GM18517 (cell line): ENCODE measurements around the gene CLCN2.

Experiments
- ATAC-seq: cut with Tn5 transposase; IDR thresholded peaks from one replicate; pipeline ENCODE4 v1.9.1; 2021; ENCODE audit warnings: mild to moderate bottlenecking, moderate library complexity; ENCODE audit not compliant: unreplicated experiment

CLCN2 gene

DNA sequence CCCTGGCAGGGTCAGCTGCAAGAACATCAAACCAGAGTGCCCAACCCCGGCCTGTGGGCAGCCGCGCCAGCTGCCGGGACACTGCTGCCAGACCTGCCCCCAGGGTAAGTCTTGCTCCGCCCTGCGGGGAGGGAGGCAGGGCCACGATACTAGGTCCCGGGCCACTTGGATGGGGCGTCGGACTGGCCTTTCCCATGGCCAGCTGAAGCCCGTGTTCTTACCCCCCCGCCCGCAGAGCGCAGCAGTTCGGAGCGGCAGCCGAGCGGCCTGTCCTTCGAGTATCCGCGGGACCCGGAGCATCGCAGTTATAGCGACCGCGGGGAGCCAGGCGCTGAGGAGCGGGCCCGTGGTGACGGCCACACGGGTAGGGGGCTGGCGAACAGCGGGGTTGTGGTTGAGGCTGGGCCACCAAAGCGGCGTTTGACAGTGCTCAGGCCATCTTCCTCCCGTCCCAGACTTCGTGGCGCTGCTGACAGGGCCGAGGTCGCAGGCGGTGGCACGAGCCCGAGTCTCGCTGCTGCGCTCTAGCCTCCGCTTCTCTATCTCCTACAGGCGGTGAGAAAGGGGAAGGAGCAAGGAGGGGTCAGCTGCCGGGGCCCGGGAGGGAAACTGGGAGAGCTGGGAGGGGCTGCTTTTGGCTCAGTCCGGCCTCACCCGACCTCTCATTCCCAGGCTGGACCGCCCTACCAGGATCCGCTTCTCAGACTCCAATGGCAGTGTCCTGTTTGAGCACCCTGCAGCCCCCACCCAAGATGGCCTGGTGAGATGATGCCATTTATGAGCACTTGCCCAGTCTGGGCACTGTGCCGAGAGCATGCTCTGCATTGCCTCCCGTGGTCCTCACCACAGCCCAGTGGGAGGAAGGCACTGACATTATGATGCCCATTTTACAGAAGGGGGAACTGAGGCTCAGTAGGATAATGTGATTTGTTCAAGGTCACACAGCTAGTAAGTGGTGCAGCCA is 20.1 kb upstream of the CLCN2 start:
- no peak for ATAC-seq

DNA sequence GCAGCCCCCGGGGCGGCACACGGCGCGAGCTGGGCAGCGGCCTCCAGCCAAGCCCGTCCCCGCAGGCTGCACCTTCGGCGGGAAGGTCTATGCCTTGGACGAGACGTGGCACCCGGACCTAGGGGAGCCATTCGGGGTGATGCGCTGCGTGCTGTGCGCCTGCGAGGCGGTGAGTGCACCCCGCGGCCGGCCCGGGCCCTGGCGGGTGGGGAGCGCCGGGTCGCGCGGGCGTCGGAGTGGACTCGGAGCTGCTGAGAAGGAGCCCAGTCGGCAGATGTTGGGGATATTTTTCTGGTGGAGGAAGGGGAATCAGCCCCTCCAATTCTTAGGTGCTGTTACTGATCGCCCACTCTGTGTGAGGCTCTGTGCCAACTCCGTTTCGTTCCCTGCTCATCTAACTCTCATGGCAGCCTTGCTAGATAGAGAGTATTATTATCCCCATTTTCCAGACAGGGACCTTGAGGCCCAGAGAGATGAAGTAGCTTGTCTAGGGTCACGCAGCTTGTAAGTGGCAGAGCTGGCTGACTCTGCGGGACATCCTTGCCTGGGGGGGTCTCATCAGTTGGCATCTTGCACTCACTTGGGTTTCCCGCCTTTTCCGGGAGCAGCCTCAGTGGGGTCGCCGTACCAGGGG is 19.3 kb upstream of the CLCN2 start:
- no peak for ATAC-seq

DNA sequence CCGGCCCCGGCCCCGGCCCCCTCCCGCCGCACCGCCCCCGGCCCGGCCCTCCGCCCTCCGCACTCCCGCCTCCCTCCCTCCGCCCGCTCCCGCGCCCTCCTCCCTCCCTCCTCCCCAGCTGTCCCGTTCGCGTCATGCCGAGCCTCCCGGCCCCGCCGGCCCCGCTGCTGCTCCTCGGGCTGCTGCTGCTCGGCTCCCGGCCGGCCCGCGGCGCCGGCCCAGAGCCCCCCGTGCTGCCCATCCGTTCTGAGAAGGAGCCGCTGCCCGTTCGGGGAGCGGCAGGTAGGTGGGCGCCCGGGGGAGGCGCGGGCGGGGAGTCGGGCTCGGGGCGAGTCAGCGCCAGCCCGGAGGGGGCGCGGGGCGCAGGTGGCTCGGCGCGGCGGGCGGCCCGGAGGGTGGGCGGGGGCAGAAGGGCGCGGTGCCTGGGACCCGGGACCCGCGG is 18.8 kb upstream of the CLCN2 start:
- ATAC-seq, result no peak

DNA sequence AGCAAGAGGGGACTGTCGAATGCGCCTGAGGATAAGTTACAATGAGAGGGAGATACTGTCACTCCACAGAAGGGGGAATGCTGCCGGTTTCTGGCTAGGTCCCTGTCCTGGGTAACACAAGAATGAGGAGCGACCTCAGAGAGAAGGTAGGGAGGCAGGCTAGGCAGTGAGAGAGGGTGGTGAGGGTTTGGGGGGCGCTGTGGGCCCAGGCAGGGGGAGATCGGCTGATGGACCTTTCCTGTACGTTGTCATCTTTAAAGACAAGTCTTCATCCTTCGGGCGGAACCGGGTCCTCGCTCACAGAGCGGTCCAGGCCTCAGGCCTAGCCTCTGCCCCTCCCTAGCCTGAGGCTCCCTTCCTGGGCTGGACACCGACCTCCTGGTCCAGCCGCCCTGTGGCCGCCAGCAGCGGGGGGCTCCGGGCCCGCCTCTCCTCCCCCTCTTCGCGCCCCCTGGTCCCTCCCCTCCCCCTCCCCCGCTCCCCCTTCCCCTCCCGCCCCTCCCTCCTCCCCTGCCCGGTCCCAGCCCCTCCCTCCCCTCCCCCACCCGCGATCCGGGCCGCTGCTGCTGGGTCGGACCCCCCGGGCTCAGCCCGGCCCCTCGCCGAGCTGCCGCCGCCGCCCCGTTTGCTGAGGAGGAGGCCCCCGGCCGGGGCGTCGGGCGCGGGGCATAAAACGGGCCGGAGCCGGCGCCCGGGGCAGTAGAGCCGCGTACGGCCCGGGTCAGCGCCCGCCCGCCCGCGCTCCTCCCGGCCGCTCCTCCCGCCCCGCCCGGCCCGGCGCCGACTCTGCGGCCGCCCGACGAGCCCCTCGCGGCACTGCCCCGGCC is 18.2 kb upstream of the CLCN2 start, which contains the start of gene CHRD:
Gene CHRD, plus strand, starts transcription at position 697 of the 827 bp plus-strand sequence. CDS start 265 bp downstream, outside the sequence.
- ATAC-seq, result no peak

DNA sequence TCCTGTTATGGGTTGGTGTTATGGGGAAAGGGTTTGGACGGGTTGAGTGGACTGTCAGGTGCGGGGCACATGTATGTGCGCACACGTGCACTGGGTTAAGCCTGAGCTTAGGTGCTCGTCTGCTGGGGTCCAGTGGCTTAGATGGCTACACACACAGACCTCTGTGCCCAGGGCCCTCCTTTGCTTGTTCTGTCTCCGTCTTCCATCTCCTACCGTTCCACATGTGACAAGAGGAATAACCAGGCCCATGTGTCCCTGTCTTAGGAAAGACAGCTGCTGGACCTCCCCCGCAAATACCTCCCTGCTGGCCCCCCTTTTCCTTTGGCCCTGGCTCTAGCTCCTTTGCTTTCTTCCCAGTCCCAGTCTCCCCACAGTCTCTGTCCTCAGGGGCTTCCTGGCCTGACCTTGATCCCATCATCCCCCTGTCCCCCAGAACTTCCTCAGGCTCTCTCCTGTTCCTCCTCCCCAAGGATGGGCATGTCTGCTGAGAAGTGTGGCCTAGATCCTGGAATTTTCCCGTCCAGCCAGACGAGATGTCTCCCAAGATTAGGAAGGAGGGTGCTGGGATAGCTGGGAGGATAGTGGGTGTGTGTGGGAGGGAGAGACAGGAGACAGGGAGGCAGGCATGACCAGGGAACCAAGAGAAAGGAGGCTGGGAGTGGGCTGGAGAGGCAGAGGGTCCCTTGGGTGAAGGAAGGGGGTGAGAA is 17.4 kb upstream of the CLCN2 start:
- ATAC-seq, result no peak

DNA sequence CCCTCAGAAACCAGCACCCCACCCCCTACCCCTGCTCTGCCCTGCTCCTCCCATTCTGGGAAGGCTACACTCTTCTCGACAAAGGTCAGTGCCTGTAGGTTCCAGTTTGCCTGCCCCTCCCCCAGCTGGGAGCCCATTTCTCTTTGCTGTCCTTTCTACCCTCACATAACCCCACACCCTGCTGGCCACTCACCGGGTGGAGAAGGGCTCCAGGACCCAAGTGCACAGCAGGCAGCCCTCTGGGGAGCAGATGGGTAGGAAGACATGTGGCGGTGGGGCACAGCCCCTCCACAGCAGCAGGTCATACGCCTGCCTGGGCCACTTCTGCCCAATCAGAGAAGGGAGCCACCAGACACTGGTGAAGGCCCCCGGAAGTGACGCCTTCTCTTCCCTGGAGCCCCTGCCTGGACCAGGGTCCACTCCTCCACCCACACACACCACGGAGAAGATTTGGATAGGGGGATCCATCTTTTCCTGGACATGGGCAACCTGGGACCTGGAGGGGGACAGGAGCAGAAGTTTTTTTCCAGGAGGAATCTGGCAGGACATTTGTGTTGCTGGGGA is 16.6 kb upstream of the CLCN2 start, which contains the start of gene THPO:
Gene THPO, minus strand, starts transcription at position 326 of the 564 bp plus-strand sequence. CDS start 1,948 bp downstream, outside the sequence.
- no peak for ATAC-seq

DNA sequence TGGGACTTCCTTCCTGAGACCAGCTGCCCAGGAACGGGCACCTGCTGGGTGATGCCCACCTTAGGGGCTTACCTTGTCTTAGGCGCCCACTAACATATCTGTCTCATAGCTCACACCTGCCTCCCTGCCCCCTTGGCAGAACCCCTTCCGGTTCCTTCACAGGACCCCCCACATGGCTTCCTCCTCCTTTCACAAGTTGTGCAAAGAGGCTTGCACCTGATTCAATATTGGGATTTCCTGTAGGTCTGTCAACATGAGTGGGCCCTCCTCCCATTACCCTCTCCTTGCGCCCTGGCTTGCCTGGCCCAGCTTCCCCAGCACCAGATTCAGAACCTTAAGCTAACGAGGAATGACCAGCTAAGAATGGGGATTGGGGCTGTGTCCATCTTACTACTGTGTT is 16.0 kb upstream of the CLCN2 start:
- ATAC-seq, result no peak

DNA sequence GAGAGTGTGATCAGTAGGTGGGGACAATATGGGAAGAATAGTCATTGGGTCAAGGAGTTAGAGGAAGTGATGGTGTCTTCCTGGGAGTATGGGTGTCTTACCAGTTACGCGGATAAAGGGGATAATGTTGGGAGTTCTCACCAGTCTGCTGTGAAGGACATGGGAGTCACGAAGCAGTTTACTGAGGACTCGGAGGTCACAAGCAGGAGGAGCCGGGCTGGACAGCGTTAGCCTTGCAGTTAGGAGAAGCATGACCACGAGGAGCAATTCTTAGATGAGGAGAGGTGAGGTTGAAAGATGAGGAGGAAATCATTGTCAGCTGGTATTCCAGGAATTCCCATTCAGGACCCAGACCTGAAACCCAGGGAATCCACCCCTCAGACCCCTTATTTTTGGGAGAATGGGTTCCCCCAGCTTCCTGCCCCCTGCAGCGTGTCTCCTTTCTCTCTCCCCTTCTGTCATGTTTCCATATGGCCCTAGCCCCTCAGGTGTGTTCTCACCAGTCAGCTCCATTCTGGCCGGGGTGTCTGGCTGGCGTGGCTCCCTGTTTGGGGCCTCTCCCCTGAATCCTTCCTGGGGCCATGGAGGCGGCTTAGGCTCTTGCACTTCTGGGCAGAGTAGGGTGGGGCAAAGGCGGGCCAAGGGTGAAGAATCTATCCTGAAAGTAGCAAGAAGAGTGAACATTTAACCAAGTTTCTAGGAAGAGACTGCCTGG is 14.5 kb upstream of the CLCN2 start:
- ATAC-seq, result no peak

DNA sequence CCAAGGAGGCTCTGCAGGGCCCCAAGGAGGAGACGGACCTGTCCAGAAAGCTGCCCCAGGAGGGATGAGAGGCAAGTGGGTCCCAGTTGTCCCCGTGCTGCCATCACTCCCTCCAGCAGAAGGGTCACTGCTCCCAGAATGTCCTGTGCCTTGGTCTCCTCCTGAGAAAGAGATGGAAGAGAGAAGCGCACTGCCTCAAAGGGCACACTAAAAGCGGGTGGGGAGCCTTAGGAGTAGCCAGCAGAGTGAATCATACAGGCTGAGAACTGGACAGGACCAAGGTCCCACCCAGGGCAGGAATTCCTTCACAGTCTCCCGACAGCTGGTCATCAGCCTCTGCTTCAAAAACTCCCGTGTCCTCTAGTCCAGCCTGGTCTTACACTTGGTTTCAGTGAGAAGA is 12.0 kb upstream of the CLCN2 start:
- no peak for ATAC-seq

DNA sequence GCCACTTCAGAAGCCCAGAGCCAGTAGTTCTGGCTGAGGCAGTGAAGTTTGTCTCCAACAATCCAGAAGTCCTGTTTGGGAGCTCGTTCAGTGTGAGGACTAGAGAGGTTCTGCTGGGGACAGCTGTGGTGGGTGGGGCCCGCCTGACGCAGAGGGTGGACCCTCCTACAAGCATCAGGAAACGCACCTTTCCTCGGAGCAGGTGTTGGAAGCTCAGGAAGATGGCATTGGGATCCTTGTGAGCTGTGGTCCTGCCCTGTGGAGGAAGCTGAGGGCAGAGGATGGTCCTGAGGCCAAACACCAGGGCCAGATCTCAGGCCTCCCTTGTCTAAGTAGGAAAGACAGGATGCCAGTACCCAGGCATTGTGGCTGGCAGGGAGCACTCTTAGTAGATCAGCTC is 11.5 kb upstream of the CLCN2 start:
- ATAC-seq, result no peak

DNA sequence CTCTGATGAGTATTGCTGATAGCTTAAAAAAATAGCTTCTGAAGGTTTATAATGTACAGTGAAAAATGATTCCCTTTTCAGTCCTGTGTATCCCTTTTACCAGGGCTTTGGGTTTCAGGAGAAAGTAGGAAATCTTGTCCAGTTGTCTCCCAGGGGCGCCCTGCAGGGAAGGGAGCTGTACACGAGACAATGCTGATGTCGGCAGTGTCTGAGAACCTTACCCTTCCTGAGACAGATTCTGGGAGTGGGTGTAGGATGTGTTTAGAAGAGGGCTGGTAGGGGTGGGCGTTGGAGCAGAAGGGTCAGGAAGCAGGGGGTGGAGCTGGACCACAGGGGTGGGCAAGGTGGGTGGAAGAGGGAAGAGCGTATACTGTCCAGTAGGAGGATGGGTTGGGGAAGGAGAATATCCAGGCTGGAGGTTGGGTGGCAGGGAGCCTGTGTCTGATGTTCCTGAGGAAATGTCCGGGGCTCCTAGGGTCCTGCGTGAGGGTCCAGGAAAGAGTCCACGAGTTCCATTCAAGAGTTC is 11.0 kb upstream of the CLCN2 start:
- ATAC-seq, result no peak

DNA sequence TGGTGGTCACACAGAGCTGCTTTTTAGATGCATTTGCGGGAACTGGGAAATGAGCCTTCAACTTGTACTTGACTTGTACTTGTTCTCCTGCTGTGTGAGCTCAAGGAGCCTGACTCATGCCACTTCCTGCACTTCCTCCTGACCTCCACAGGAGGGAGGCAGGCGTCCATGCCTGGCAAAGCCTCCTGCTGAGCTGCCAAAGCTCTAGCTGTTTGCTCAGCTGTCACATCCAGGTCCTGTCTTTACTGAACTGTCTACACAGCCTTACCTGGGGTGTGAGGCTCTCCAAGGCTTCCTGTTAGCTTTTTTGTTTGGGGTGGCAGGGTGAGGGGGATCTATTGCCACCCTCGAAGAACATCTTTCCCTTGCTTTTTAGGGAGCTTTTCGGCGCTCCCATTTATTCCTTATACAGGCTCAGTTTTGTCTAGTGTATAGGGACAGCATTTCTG is 10.2 kb upstream of the CLCN2 start:
- ATAC-seq, result no peak

DNA sequence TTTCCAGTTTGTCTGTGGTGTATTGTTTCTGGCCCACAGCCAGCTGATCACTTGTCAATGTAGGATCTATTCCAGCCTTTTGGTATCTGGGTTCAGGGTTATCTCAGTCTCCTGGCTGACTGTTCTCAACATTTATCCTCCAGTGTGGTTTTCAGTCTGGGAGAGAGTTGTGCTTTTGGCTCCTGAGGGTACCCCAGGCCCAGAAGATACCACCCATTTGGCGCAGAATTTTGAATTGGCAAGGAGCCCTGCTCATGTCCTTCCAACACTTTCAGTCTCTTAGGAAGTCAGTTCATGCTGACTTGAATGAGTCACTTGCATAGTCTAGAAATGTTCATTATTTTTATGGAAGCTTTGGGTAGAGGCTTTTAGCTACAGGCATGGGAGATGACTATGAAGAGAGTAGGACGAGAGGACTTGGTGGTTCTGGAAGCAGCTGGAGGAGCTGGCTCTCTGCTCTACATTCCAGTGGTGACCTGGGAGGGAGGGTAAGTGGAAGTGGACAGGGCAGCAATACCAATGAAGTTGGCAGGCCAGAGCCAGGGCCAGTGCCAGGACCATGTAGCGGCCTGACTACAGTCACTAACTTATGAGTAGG is 7.3 kb upstream of the CLCN2 start:
- ATAC-seq, result no peak

DNA sequence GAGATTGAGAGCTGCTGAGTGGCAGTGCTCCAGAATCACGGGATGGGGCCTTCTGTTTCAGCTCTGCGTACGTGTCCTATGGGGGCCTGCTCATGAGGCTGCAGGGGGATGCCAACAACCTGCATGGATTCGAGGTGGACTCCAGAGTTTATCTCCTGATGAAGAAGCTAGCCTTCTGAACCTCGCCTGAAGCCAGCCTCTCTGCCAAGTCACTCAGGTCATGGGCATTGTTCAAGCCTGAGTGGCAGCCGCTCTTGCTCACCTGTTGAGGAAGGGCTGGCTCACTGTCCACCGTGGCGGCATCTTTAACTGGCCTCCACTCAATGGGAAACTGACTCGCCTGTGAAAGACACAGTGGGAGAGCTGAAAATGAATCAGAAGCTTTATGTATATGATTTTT is 6.7 kb upstream of the CLCN2 start:
- ATAC-seq, result no peak

DNA sequence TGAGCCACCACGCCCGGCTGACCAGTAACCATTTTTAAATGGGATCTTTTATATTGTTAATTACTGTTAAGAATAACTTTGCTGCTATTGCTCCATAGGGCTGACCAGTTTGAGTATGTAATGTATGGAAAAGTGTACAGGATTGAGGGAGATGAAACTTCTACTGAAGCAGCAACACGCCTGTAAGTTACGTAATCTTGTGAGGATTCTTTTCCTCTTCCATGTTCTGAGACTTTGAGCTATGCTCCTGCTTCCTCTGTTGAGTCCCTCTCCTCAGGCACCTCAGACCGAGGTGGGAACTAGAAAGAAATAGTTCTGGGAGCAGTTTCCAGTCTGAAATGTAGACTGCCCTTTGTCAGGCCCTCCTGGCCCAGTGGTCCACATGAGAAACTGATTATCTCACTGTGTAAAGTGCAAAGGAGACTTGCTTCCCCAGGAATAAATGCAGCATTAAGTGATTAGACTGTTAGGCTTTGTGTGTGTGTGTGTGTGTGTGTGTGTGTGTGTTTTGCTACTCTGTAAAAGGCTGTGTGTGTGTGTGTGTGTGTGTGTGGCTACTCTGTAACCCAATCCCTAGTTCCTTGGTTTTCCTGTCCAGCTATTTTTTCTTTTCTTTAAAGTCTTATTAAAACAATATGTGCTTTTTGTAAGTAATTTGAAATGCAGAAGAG is 5.3 kb upstream of the CLCN2 start:
- ATAC-seq, result no peak

DNA sequence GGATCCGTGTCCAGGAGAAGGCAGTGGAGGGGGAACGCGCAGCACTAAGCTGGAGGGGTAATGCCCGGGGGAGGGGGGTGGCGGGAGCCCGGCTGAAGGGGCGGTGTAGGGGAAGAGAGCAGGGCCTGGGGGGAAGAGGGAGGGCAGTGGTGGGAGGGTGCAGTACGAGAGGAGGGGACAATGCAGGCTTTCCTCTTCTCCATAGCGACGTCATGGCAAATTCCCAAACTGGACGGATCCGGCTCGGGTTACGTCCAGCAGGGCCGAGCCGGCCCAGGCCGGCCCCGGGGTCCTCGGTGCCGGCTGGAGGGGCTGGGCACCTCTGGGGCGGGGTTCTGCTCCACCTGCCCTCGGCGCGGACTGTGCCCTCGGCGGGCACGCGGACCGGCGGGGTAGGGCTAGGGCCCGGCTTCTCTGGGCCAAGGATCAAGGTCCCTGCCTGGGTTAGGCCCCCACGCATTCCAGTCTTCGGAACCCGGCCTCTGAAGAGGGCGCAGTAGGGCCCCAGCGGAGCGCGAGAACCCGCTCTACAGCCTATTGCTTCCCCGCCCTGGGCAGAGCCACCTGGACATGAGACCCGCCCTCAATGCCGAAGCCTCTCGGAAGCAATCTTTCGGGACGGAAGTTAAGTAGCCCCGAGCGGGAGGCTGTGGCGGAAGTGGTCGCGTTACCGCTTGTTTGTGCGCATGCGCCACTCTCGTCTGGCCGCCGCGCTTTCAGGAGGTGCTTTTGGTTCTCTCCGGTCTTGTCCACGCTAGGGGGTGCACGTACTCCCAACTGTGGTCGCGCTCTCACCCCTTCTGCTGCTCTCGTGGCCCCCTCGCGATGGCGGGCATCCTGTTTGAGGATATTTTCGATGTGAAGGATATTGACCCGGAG is 1.5 kb upstream of the CLCN2 start:
- peak; percentile 89 for ATAC-seq

DNA sequence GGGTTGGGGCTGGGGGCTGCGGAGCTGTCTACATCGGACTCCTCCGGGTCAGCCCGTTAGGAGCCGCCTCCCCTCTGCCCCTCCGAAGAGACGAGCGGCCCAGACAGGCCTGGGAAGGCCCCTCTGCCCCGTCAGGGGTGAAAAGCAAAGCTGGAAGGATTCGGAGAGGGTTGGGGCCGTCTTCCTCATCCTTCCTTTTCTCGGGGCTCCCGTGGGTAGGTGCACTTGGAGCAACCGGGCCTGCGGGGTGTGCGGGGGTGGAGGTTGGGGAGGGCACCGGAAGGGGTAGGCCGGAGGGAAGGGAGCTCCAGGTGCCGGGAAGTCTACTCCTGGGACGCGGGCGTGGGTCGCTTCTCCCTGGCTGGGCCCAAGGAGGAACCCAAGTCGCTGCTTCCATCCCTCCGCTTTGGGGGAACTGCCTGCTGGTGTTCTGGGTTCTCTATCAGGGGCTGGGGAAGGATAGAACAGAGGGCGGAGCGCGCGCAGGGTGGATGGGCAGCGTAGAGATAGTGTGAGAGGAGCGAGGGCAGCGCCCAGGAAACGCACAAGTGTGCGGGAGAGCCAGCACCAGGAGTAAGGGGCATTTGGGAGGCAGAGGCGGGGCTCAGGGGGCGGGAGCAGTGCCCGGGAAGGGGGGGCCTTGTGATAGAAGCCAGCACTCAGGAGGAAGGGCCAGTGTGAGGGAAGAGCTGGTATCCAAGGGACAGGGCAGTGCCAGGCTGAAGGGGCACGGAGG is 695 bp upstream of the CLCN2 start:
- ATAC-seq, result no peak
